Stimulated activated CD4-positive, alpha-beta T cell treated with anti-CD3 and anti-CD28 coated beads, TNF-alpha, amount 100 ng/mL, for 24 hours (primary cell): ENCODE results near the gene IL17RD.

ENCODE experiments used
- DNase-seq, 3 experiments: peaks; one replicate each; pipeline ENCODE4 v3.0.0-alpha.2; 2020; ENCODE audit warnings: low read depth in 3 of 3

IL17RD gene

DNA sequence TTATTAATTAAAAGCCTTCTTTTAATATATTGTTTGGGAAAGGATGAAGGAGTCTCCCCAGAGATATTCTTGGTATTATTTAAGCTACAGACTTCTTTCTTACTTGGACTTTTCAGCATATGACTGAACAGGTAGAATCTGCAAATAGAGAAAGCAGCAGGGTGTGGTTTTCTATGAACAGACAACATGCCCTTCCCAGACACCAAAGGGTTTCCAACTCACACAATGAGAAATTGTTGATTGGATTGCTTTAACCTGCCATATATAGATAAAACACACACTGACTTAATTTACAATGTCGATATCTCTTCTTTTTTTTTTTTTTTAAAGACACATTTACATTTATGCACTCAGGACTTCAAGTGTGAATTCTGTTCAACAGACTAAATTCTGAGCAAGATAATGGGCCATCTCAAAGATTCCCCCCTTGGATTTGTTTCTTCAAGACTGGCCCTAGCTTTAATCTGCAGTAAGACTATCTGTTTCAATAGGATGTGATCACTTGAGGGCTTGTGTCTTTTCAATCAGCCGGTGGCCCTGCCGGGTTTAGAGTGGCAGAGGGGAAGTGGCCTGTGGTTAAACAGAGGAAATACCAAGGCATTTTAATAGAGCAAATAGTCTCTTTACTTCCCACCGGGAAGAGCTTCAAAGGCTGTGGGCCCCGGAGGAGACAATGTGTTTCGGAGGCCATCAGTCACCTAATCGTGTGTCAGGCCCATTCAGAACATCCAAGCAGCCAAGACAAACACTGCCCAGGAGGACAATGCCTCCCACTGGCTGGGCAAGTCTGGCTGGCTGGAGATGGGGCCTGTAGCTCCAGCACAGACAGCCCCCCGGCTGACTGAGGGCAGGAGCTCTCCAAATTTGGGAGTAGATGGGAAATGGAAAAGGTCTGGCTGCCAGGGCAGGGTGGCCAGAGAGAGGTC lies 6.1 kb downstream of the IL17RD start:
- no peak for DNase-seq

- DNase-seq: no peak
Observed at GRCh38 chr3:57158325-57158724, 6.8 kb downstream of the IL17RD start.

- no peak for DNase-seq
Observed at GRCh38 chr3:57157545-57157944, 7.6 kb downstream of the IL17RD start.

GRCh38 chr3:57155310-57155643 lies 9.9 kb downstream of the IL17RD start:
- DNase-seq: no peak

- no peak for DNase-seq
Observed at GRCh38 chr3:57154470-57155309, 10.5 kb downstream of the IL17RD start.

DNA sequence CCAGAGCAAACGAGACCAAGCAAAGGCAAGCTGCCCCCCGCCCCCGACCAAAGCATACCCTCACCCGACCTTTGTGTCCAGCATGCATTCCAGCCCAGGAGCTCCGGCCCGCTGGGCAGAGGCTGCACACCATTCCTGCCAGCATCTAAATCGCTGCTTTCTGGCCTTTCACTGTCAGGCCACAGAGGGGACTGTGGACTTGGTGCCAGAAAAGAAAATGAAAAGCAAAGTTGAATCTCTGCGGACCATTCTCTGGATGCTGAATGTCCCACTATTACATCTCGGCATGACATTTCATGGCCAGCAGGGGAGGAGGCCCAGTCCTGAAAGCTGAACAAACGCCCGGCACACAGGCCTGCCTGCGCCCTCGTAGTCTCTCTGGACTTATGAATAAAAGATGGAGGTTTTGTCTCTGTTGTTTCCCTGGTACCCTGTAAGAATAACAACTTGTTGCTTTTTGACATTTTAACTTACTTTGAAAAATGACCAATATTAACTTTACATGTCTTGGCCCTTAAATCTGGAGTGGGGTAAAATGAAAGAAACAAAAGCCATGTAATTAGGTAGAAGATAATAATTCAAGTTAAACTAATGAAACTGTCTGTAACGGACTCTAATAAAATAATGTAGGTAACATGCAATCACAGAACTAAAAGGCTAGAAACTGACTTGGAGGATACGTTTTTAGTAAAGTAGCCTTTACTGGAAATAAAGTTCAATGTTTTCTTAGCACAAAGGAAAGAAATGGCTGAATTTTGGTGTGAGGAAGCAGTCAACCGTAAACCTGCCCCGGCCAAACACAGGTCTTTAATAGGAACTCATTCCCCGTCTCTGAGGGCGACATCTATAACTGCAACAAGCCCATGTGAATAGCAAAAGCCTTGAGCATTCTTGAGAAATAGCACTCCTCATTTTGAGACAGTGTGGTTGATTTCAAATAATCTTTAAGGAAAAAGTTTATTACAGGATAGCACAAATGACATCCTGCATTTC lies 12.7 kb downstream of the IL17RD start:
- no peak for DNase-seq

- no peak for DNase-seq
Observed at GRCh38 chr3:57151749-57152148, 13.4 kb downstream of the IL17RD start.

DNA sequence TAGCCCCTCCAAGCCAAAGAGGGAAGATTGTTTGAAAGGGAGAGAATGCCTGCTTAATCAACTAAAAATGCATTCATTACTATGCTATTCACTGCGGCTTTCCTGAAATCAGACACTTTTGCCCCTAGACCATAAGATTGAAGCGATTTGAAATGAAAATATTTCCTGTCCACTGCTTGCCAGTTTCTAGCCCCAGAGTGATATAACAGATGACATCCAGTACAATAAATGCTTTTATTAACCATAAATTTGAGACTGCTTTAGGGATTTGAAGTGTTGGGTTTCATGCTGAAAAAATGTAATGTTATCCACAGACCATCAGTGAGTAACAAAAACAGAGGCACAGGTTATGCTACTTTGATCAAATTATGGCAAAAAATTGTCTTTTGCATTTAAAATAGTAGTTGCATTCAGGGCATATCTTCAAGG lies 14.1 kb downstream of the IL17RD start:
- DNase-seq: no peak

- DNase-seq: no peak
Observed at GRCh38 chr3:57150113-57150581, 15.0 kb downstream of the IL17RD start.

DNA sequence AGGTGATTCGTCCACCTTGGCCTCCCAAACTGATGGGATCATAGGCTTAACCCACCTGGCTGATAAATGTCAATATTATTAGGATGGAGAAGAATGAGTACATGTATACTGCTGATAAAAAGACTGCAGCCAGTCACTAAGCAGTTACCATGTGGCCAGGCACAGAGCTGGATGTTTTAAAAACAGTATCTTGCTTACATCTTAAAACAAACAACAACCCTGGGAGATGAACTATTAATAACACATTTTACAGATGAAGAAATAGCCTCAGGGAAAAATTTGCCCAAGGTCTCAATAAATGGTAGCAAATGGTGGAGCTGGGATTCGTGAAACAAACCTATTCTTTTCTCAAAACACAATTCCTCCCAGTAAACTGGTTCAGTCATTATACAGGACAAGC lies 18.1 kb downstream of the IL17RD start:
- DNase-seq: no peak

- DNase-seq: no peak
Observed at GRCh38 chr3:57145852-57146251, 19.3 kb downstream of the IL17RD start.

- DNase-seq: no peak
Observed at GRCh38 chr3:57144952-57145351, 20.2 kb downstream of the IL17RD start.

DNA sequence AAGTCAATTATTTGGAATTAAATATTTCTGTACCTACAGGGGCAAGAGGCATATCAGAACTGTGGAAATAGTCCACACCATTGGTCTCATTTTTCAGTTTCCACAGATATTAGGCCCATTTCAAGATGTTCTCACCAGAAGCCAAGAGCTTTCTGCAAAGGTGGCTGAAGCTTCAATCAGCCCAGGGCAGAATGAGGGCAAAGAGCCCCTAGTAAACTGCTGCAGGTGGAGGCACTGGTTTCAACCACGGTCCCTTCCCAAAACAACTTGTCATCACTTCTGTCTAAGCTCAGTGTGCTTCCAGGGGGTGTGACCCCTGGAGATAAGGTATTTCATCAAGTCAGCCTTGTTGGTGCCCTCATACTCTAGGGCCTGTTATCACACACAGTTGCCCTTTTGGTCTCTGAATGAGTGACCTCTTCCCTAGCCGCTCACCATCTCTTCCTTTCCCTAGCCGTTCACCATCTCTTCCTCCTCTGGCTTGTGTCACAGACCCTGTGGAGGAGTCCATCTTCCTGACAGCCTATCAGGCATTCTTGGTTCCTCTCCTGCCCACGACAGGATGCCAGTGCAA lies 21.2 kb downstream of the IL17RD start:
- no peak for DNase-seq

DNA sequence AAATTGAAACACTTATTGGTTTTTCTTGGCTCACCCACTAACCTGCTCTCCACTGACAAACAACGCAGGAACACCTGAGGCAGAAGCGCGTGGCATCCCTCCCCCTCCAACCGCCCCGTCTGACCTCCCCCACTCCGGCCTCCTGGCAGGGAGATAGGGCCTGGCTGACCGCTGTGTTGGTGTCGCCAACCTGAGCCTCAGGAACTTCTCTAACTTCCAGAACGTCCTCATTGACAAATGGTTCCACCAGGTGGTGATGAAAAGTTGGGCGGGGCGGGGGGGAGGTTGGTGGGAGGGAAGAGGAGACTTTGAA lies 22.8 kb downstream of the IL17RD start:
- no peak for DNase-seq

GRCh38 chr3:57141719-57142410 lies 23.3 kb downstream of the IL17RD start:
- no peak for DNase-seq

- DNase-seq: no peak
Observed at GRCh38 chr3:57140894-57141293, 24.3 kb downstream of the IL17RD start.

- no peak for DNase-seq
Observed at GRCh38 chr3:57135964-57136719, 29.0 kb downstream of the IL17RD start.

- DNase-seq: no peak
Observed at GRCh38 chr3:57133157-57133556, 32.0 kb downstream of the IL17RD start.

DNA sequence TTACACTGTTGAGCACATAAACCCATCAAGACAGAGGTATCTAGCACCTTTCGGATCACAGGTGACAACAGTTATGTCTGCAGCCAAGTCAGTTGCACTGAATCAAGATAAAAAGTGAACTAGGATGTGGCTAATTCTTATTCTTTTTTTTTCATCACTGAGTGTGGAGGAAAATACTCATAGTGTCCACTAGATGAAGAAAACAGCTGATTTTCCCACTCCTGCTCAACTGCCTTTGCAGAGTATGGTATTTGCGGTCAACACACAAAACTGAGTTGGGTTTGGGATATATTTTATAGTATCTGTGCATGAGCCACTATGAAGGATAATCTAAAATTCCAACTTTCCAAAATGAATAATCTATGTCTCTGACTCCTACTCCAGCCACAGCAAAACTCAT lies 32.5 kb downstream of the IL17RD start:
- DNase-seq: no peak

DNA sequence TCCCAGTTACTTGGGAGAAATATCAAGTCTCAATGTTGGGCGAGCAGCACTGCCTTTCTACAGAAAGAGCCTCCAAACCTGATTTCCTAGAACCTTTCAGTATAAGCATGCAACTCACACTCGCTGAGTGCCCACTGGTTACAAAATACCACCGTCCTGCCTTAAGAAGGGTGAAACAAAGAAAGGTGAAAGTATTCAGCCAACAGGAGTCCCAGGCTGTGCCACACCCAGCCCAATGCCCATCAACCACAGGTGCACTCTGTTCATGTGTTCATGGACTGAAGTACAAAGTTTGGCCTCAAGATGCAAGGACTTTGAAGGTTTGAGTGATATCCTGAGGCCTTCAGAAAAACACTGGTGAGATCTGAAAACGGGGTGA lies 34.0 kb downstream of the IL17RD start:
- no peak for DNase-seq
